Fibroblast of the aortic adventitia (primary cell): ENCODE data around the gene CHKB. TPM values are rescaled to one million over a fixed set of nuclear protein-coding genes. Genes with fewer than 3 reads are reported as not detected.

Experiments
- DNase-seq: peaks from one replicate; pipeline ENCODE4 v3.0.0-alpha.2; 2010; ENCODE audit warnings: low read depth
- H3K4me3 ChIP-seq: 2 replicates; pipeline ENCODE4 v1.5.1; 2011; ENCODE audit warnings: low read depth, mild to moderate bottlenecking, control low read depth, low read length, moderate library complexity
- CTCF ChIP-seq: IDR thresholded peaks from 2 replicates; pipeline ENCODE4 v1.5.1; 2011; ENCODE audit warnings: mild to moderate bottlenecking, low read length, control low read depth, inconsistent platforms; ENCODE audit not compliant: insufficient read depth
- total RNA-seq: library from RNA; depleted of rRNA; stranded (reverse); fragments of >200 nt; gene quantifications from 2 replicates; pipeline ENCODE4 v1.2.3, GENCODE V29; 2012; ENCODE audit warnings: low replicate concordance

The CHKB gene
- 20.2 and 27.5 TPM in 2 replicates for total RNA-seq

- peak within 1 kb of the TSS; percentile 89 for H3K4me3 ChIP-seq
- TF ChIP-seq CTCF: no peak
- DNase-seq: peak; percentile 95
Observed at GRCh38 chr22:50582493-50583293, at the start of gene CHKB. Gene CHKB (minus strand): TSS chr22:50582849. CDS start chr22:50582781, 68 bp downstream.

DNA sequence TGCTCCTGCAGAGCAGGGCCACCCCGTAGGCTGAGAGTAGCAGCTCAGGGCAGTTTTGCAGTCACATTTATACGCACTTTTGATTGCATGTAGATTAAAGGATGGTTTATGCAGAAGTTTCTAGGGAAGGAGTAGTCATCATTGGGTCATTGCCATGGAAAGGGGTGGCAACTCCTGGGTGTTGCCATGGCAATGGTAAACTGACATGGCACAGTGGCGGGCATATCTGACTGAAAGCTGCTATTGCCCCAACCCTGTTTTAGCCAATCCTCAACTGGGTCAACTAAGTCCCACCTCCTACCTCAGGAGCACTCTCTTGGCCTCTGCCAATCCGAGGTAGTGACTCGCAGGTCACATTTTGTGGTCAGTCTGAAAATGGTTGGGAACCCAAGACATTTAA lies 47.7 kb upstream of the CHKB start:
- H3K4me3 ChIP-seq: no peak overlapping the region
- TF ChIP-seq CTCF: no peak
- no peak for DNase-seq

DNA sequence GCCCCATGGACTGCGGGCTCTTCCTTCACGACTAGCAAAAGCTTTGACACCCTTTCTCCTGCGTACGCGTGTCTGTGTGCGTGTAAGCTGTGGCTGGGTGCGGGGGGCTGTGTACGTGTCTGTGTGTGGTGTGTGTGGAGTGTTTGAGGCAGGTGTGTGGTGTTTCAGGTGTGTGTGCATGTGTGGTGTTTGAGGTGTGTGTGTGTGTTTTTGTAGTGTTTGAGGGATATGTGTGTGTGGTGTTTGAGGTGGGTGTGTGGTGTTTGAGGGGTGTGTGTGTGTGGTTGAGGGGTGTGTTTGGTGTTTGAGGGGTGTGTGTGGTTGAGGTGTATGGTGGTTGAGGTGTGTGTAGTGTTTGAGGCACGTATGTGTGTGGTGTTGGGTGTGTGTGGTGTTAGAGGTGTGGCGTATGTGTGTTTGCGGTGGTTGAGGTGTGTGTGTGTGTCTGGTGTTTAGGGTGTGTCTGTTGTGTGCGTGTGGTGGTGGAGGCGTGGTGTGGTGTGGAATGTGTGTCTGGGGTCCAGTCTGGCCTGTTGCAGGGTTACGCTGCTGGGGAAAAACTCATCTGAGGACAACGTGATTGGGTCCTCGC lies 46.0 kb upstream of the CHKB start:
- H3K4me3 ChIP-seq: peak overlapping the region; percentile 90
- DNase-seq: no peak
- no peak for TF ChIP-seq CTCF

DNA sequence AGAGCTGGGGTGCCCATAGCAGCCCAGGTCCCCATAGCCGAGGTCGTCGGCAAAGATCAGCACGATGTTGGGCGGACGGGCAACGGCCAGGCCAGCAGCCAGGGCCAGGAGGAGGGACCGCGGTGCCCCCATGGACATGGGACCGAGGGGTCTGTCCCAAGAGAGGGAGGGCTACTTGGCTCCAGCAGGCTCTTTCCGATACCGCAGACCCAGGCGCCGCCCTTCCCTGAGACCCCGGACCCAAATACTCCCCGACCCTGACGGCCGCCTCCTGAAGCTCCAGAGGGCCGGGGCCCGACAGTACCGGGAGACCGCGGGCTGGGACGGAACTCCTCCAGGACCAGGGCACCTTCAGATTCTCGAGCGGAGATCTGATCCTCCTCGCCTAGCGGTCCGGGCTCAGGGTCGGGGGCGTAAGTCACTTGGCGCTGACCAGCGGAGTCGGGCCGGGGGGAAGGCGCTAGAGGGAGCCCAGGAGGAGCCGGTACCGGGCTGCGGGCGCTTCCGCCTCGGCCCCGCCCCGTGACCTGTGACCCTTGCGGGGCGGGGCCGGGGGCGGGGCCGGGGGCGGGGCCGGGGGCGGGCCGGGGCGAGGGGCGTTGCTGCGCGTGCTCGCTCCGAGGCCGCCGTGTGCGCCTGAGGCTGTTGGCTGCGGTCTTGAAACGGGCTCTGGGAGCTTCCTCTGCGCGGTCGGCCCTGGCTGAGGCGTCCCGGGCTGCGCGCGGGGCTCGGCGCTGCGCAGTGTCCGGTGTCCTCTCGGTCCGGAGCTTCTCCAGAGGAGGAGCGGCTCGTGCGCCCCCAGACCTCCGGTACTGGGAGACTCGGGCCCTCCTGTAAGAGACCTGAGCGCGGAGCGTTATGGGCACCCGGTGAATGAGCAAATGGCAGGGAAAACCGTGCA lies 45.2 kb upstream of the CHKB start, which contains the start of gene ARSA:
Gene ARSA (minus strand): TSS at position 511 of the 901 bp plus-strand sequence. CDS start 373 bp downstream, at position 138.
- TF ChIP-seq CTCF: peak; percentile 51
- peak within 1 kb of the TSS; percentile 90 for H3K4me3 ChIP-seq
- DNase-seq: peak; percentile 78

- no peak for DNase-seq
- peak overlapping the region; percentile 88 for H3K4me3 ChIP-seq
- no peak for TF ChIP-seq CTCF
Observed at GRCh38 chr22:50626850-50627641, 44.4 kb upstream of the CHKB start.

GRCh38 chr22:50626314-50626849 lies 43.7 kb upstream of the CHKB start:
- TF ChIP-seq CTCF: no peak

More at GRCh38 chr22:50626314-50626849, 43.7 kb upstream of the CHKB start:
- no peak for DNase-seq
- H3K4me3 ChIP-seq: no peak overlapping the region
